H1 (cell line): Measurements from ENCODE around the gene RAD54L.

Experiments used
- BRCA1 ChIP-seq: IDR thresholded peaks from 2 replicates; pipeline ENCODE4 v1.6.1; 2012; ENCODE audit warnings: low read depth, low read length, improper control_type of control experiment
- EZH2 ChIP-seq: fragments of 200-600 bp; sonication (generic); IDR thresholded peaks from 2 replicates; pipeline ENCODE4 v1.7.1; 2012; ENCODE audit warnings: low read depth, mild to moderate bottlenecking, moderate library complexity, low read length, inconsistent platforms; ENCODE audit not compliant: severe bottlenecking
- GABPA ChIP-seq: IDR thresholded peaks from 2 replicates; pipeline ENCODE4 v1.6.1; 2011; ENCODE audit warnings: mild to moderate bottlenecking, low read length, moderate library complexity, borderline replicate concordance; ENCODE audit not compliant: insufficient read depth
- JUN ChIP-seq: IDR thresholded peaks from 2 replicates; pipeline ENCODE4 v1.6.1; 2011; ENCODE audit warnings: low read depth, mild to moderate bottlenecking, improper control_type of control experiment, low read length
- POLR2A ChIP-seq, 2 experiments: IDR thresholded peaks; 1 replicate in 1 of 2; 2 replicates in 1 of 2; pipeline ENCODE4 v1.6.1; 2011; ENCODE audit warnings: low read depth in 2 of 2, low read length in 2 of 2, mild to moderate bottlenecking in 2 of 2; ENCODE audit errors: control extremely low read depth in 1 of 2
- POLR2AphosphoS5 ChIP-seq: IDR thresholded peaks from 2 replicates; pipeline ENCODE4 v1.6.1; 2011; ENCODE audit warnings: low read depth, low read length
- RBBP5 ChIP-seq: IDR thresholded peaks from 2 replicates; pipeline ENCODE4 v1.7.1; 2012; ENCODE audit warnings: low read depth, mild to moderate bottlenecking, inconsistent platforms, low read length, moderate library complexity, borderline replicate concordance
- RNF2 ChIP-seq: fragments of 200-900, 300-1000 bp; sonication (generic); IDR thresholded peaks from 2 replicates; pipeline ENCODE4 v1.7.1; 2016; ENCODE audit warnings: borderline replicate concordance, low read depth, mild to moderate bottlenecking, antibody characterized with exemption, low read length; ENCODE audit not compliant: poor library complexity, severe bottlenecking; ENCODE audit errors: missing control alignments
- SIN3A ChIP-seq, 2 experiments: IDR thresholded peaks in 1 of 2; conservative IDR thresholded peaks in 1 of 2; 2 replicates each; pipeline ENCODE4 v1.6.1; 2011 to 2012; ENCODE audit warnings: low read length in 2 of 2, improper control_type of control experiment in 1 of 2, low read depth in 1 of 2, mild to moderate bottlenecking in 1 of 2
- SP4 ChIP-seq: IDR thresholded peaks from 2 replicates; pipeline ENCODE4 v1.6.1; 2012; ENCODE audit warnings: low read length, inconsistent platforms
- ZNF274 ChIP-seq: IDR thresholded peaks from 2 replicates; pipeline ENCODE4 v1.7.0; 2012; ENCODE audit warnings: low read length, borderline replicate concordance; ENCODE audit errors: extremely low read depth
- TF ChIP-seq, protein P1 (sequence below), 3 experiments: IDR thresholded peaks; 1 replicate in 2 of 3; 2 replicates in 1 of 3; pipeline versions ENCODE4 v1.5.1 to v1.6.1; 2011; ENCODE audit warnings: low read length in 3 of 3, mild to moderate bottlenecking in 3 of 3, inconsistent platforms in 2 of 3, low read depth in 1 of 3, moderate library complexity in 1 of 3; ENCODE audit not compliant: insufficient read depth in 1 of 3; ENCODE audit errors: control extremely low read depth in 1 of 3

GRCh38 chr1:46218443-46218842 is 29.1 kb upstream of the RAD54L start:
- no peak for TF ChIP-seq POLR2AphosphoS5
- TF ChIP-seq, protein P1, sequence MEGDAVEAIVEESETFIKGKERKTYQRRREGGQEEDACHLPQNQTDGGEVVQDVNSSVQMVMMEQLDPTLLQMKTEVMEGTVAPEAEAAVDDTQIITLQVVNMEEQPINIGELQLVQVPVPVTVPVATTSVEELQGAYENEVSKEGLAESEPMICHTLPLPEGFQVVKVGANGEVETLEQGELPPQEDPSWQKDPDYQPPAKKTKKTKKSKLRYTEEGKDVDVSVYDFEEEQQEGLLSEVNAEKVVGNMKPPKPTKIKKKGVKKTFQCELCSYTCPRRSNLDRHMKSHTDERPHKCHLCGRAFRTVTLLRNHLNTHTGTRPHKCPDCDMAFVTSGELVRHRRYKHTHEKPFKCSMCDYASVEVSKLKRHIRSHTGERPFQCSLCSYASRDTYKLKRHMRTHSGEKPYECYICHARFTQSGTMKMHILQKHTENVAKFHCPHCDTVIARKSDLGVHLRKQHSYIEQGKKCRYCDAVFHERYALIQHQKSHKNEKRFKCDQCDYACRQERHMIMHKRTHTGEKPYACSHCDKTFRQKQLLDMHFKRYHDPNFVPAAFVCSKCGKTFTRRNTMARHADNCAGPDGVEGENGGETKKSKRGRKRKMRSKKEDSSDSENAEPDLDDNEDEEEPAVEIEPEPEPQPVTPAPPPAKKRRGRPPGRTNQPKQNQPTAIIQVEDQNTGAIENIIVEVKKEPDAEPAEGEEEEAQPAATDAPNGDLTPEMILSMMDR (IDR thresholded peaks at IDR 0.05; ENCODE audit: control extremely low read depth in 1 of 3, insufficient read depth in 1 of 3, low read depth in 1 of 3, low read length in 3 of 3), result no peak
- no peak for TF ChIP-seq POLR2A (IDR thresholded peaks at IDR 0.05; ENCODE audit: control extremely low read depth in 1 of 2, low read depth in 2 of 2, low read length in 2 of 2)
- TF ChIP-seq SIN3A (conservative IDR thresholded peaks at IDR 0.05 in 1 of 2, IDR thresholded peaks at IDR 0.05 in 1 of 2; ENCODE audit: low read depth in 1 of 2, low read length in 2 of 2), result no peak
- no peak for TF ChIP-seq GABPA
- no peak for TF ChIP-seq BRCA1
- no peak for TF ChIP-seq EZH2
- no peak for TF ChIP-seq RNF2
- no peak for TF ChIP-seq RBBP5
- no peak for TF ChIP-seq ZNF274
- no peak for TF ChIP-seq SP4
- TF ChIP-seq JUN, result no peak
